Esophagus squamous epithelium (tissue), 5 donors: ENCODE data around the gene IL18. TPM values are rescaled to one million over a fixed set of nuclear protein-coding genes. Genes with fewer than 3 reads are reported as not detected.

Experiments
- DNase-seq: peaks from one replicate; lab custom pipeline; 2025; lab: John Stamatoyannopoulos, UW
- H3K27ac ChIP-seq, 4 donors: fragments of 200-600 bp; sonication (generic); one replicate each; pipeline ENCODE4 v1.5.1; 2016 to 2019; ENCODE audit warnings: mild to moderate bottlenecking in 1 of 4
- H3K27me3 ChIP-seq, 4 donors: fragments of 200-600 bp; sonication (generic); 1 replicate in 3 of 4; 2 replicates in 1 of 4; pipeline versions ENCODE4 v1.5.1 to v1.6.0; 2017 to 2021; ENCODE audit warnings: antibody characterized with exemption in 1 of 4
- H3K36me3 ChIP-seq, 3 donors: fragments of 200-600 bp; sonication (generic); one replicate each; pipeline ENCODE4 v1.5.1; 2016 to 2019
- H3K4me1 ChIP-seq, 3 donors: fragments of 200-600 bp; sonication (generic); one replicate each; pipeline ENCODE4 v1.5.1; 2017 to 2019
- H3K4me3 ChIP-seq, 4 donors: fragments of 200-600 bp; sonication (generic); 1 replicate in 3 of 4; 2 replicates in 1 of 4; pipeline ENCODE4 v1.5.1; 2016 to 2019; ENCODE audit warnings: mild to moderate bottlenecking in 2 of 4, moderate library complexity in 1 of 4
- H3K9me3 ChIP-seq, 3 donors: fragments of 200-600 bp; sonication (generic); one replicate each; pipeline ENCODE4 v1.5.1; 2016 to 2019
- POLR2A ChIP-seq, 4 donors: fragments of 450-650 bp; IDR thresholded peaks; one replicate each; pipeline ENCODE4 v1.6.1; 2017; ENCODE audit warnings: antibody characterized with exemption in 4 of 4, mild to moderate bottlenecking in 4 of 4, moderate library complexity in 3 of 4
- WGBS, 2 donors: methylation state at CpG; one replicate each; pipeline ENCODE4 v1.1.5; 2018; 5-methylcytosine and 5-hydroxymethylcytosine counted together
- intact Hi-C: fragments of 100-400 bp; cut with DNase I; formaldehyde crosslinking; loops from one replicate; pipeline ENCODE4 v1.15.0; 2022
- total RNA-seq, 4 donors: library from RNA; depleted of rRNA; stranded (reverse); fragments of >200 nt; gene quantifications; one replicate each; pipeline ENCODE4 v1.1.0, GENCODE V29; 2016
- TF ChIP-seq, protein P1 (sequence below), 6 experiments: fragments of 450-650 bp in 4 of 6; fragments of 200-600 bp in 2 of 6; sonication (generic) in 2 of 6; IDR thresholded peaks; one replicate each; pipeline ENCODE4 v1.5.1; 2016 to 2019; ENCODE audit warnings: antibody characterized with exemption in 6 of 6, mild to moderate bottlenecking in 4 of 6, moderate library complexity in 4 of 6
- donor health status: DM: yes; HTN: yes; CAD: no.

Gene IL18
- total RNA-seq, 4 donors from 2014 or later = 43.7 to 125 (median 98.3) TPM

DNA sequence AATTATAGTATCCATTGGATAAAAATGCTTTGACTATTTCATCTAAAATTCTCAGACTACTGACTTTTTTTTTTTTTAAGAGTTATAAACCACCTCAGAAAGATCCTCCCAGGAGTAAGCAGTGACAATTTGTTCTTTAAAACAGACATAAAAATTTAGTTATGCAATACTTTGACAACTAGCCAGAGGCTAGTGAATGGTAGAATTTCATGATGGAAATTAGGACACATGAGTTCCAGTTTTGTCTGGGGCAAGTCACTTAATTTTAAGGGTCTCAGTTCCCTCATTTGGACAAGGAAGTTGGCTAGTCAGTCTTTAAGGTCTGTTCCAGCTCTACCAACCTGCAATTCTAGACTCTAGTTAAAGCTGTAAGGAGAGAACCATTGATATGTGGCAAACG lies 2.9 kb downstream of the IL18 start:
- 21 to 53% methylated on average over 1 of the region's 1 CpG for WGBS, 2 donors

DNA sequence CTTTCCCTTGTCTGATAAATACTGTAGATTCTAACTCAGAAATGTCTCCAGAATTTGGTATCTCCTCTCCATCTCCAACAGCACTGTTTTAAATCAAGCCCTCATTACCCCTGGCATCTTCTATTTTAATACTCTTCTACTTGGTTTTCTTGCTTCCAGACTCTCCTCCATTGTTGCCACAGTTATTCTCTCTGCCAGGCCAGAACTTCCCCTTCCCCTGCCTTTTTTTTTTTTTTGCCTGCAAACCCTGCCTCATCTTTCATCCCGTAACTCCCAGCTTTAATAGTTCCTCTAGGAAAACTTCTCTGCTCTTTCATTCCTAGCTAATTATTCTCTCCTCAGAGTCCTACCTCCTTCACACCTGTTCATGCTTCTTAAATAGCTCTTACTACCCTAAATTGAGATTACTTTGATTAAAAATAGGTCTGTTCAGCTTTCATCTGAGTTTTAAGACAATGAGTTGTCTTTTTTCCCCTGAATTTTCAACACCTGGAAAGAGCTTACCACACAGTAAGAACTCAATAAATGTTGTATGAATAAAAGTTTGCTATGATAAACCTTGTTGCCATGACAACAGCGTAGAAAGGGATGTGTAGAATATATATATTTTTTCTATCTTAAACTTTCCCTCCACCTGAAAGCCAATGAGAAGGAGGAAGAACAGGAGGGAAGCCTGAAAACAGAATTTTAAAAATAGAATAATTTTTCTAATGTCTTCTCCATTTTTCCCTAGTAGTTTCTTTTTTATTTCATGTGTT lies 3.6 kb downstream of the IL18 start:
- no peak for DNase-seq
- Histone ChIP-seq H3K27ac (peak overlapping the region; percentile 11 to 88 (median 74)), H3K9me3 (no peaks in the 10 kb centered on the region), H3K27me3 (no peaks in the 10 kb centered on the region), H3K4me1 (peaks cover 0 to 58% (median 20%) of the 10 kb centered on the region in 3 donors), H3K4me3 (peak overlapping the region in 3 of 4 donors; percentile 28 to 48 (median 44)), H3K36me3 (no peaks in the 10 kb centered on the region)
- WGBS, 2 donors = 48 to 63% methylated on average over 2 of the region's 2 CpGs
- intact Hi-C loops = no loop called here
- TF ChIP-seq POLR2A (IDR thresholded peaks at IDR 0.05) = no peak
- TF ChIP-seq, protein P1, sequence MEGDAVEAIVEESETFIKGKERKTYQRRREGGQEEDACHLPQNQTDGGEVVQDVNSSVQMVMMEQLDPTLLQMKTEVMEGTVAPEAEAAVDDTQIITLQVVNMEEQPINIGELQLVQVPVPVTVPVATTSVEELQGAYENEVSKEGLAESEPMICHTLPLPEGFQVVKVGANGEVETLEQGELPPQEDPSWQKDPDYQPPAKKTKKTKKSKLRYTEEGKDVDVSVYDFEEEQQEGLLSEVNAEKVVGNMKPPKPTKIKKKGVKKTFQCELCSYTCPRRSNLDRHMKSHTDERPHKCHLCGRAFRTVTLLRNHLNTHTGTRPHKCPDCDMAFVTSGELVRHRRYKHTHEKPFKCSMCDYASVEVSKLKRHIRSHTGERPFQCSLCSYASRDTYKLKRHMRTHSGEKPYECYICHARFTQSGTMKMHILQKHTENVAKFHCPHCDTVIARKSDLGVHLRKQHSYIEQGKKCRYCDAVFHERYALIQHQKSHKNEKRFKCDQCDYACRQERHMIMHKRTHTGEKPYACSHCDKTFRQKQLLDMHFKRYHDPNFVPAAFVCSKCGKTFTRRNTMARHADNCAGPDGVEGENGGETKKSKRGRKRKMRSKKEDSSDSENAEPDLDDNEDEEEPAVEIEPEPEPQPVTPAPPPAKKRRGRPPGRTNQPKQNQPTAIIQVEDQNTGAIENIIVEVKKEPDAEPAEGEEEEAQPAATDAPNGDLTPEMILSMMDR (IDR thresholded peaks at IDR 0.05) = no peak

More for the DNA sequence above, 2.9 kb downstream of the IL18 start:
- no peaks in the 10 kb centered on the region for H3K36me3 ChIP-seq
- TF ChIP-seq, protein P1 (IDR thresholded peaks at IDR 0.05) = no peak
- TF ChIP-seq POLR2A (IDR thresholded peaks at IDR 0.05) = no peak
- peaks cover 0 to 59% (median 20%) of the 10 kb centered on the region in 3 donors for H3K4me1 ChIP-seq
- H3K27ac ChIP-seq = peak overlapping the region; percentile 19 to 88 (median 55)
- no peak for DNase-seq
- H3K27me3 ChIP-seq = no peaks in the 10 kb centered on the region
- peak overlapping the region in 3 of 4 donors; percentile 44 to 59 (median 48) for H3K4me3 ChIP-seq
- H3K9me3 ChIP-seq = no peaks in the 10 kb centered on the region
- intact Hi-C loops = no loop called here

- Histone ChIP-seq H3K9me3 (no peaks in the 10 kb centered on the region), H3K4me3 (peak overlapping the region in 3 of 4 donors; percentile 28 to 48 (median 44)), H3K36me3 (peaks cover 0 to 7% (median 0%) of the 10 kb centered on the region in 3 donors), H3K4me1 (peaks cover 0 to 58% (median 20%) of the 10 kb centered on the region in 3 donors), H3K27me3 (no peaks in the 10 kb centered on the region), H3K27ac (peak overlapping the region; percentile 11 to 88 (median 74))
- TF ChIP-seq POLR2A (IDR thresholded peaks at IDR 0.05) = no peak
- TF ChIP-seq, protein P1 (IDR thresholded peaks at IDR 0.05) = no peak
- no peak for DNase-seq
- intact Hi-C loops = no loop called here
- WGBS, 2 donors = 58 to 72% methylated on average over 7 of the region's 7 CpGs
Observed at GRCh38 chr11:112159098-112160065, 4.5 kb downstream of the IL18 start.

DNA sequence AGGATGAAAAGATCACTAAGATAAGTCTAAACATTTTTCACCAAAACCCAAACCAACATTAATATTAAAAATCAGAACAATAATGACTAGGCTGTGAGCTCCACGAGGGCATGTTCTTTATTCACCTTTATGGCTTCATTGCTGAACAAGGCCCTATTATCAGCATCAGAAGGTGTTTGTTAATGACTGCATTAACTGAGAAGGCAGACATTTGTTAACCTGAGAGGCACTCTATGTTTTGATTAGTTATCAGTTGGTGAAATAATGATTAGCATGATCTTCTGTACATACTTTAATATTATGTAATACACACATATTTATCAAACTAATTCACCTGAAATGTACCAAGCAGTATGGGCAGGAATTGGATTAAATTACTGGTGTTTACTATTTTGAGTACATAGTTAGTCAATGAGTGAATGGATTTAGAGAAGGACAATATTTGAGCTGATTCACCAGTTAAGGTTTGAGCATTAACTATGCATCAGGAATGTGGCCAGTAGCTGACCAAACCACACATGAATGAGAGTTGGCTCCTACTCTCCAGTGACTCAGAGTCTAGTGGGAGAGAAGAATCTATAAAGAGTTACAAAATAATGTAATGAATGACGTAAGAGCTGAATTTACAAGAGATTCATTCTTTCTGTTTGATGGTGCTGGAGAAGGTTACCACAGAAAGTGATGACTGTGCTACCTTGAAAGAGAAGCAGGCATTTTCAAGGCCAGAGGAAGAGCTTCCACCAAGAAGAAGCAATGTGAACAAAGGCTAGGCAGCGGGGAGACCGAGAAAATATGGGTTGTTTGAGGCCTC lies 6.7 kb downstream of the IL18 start:
- Histone ChIP-seq H3K4me3 (no peak overlapping the region), H3K4me1 (peaks cover 0 to 46% (median 15%) of the 10 kb centered on the region in 3 donors), H3K27ac (peak overlapping the region; percentile 25 to 76 (median 66)), H3K9me3 (no peaks in the 10 kb centered on the region), H3K27me3 (no peaks in the 10 kb centered on the region), H3K36me3 (peaks cover 0 to 29% (median 8%) of the 10 kb centered on the region in 3 donors)
- no peak for DNase-seq
- no peak for TF ChIP-seq POLR2A (IDR thresholded peaks at IDR 0.05)
- TF ChIP-seq, protein P1 (IDR thresholded peaks at IDR 0.05) = no peak
- intact Hi-C loops = no loop called here
- WGBS, 2 donors = 59 to 67% methylated on average over 4 of the region's 4 CpGs
